ENCODE measurements around the gene HAS3.
"Not testable (repeated sequence)": the region's sequence is repeated elsewhere in the genome, so short reads cannot be mapped to it uniquely, and the experiment has no call there.

The HAS3 gene

GRCh38 chr16:69105501-69106361 lies at the start of gene HAS3:
Gene HAS3, plus strand, starts transcription at chr16:69105653. Its CDS starts 3,743 bp downstream, at chr16:69109396.
- peak; percentile 32 for DNase-seq

DNA sequence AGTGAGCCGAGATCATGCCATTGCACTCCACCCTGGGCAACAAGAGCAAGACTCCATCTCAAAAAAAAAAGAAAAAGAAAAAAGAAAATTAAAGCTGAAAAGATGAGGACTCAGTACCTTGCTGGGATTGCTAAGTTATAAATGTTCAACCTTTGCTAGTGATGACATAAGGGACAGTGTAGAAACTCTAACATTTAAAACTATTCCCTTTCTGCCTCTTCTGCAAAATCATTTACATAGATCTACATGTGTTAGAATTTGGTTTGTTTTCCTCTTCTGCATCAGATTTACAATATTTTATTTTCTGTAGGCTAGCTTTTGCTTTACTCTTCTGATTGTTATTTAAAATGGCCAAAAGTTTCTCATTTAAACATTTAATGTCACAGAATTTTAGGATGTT lies 49.5 kb upstream of the HAS3 start:
- DNase-seq = no peak

GRCh38 chr16:69056421-69056820 lies 49.0 kb upstream of the HAS3 start:
- no peak for DNase-seq

- no peak for DNase-seq
Observed at GRCh38 chr16:69057400-69058378, 47.8 kb upstream of the HAS3 start.

GRCh38 chr16:69063491-69063890 lies 42.0 kb upstream of the HAS3 start:
- DNase-seq = not testable (repeated sequence)

DNA sequence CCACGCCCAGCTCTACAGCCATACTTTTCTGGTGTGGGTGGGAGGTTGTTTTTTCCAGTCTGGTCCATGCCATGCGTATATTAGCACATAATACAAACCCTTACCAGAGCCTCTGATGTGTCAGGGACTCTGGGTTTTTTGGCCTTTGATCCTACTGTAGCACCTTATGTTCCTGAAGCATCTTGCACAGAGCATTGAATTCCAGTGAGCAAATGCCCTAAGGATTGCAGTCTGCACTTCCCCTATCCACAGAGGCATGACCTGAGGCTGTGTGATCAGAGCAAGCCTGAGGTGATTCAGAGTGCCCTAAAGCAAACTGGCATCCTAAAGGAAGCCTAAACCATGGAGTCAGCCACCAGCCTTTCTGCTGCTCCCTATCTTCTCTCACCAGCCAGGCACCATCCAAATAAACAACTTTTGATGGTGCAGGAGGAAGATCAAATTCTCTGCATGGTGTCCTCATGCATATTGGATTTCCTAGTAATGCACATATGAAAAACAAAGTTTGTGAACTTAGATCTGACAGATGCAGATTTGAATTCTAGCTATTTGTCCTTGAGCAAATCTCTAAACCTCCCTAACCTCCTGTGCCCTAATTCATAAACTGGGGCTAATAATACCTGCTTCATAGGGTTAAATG lies 41.2 kb upstream of the HAS3 start:
- no peak for DNase-seq

DNA sequence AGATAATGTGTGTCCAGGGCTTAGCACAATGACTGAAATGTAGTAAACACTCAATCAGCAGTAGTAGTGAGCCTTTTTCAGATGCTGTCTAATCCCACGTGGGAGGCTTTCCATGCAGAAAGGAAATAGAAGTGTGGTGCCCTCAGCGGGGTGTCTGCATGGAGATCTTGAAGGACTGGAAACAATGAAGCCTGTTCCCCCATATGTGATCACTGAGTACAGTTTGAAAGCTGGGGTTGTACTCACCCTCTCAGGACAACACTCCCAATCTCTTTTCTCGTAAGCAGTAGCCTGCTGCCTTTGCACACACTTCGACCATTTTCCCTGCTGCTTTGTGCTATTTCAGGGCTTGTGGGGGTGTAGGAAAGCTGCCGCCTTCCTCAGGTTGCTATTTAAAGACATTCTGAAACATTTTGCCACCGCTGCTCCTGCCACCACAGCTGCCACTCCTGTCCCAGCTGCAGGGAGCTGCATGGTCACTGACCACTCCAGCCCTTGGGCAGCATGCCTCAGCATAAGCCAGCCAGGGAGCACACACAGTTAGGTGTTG lies 40.6 kb upstream of the HAS3 start:
- DNase-seq = no peak

GRCh38 chr16:69069504-69069903 lies 35.9 kb upstream of the HAS3 start:
- no peak for DNase-seq

DNA sequence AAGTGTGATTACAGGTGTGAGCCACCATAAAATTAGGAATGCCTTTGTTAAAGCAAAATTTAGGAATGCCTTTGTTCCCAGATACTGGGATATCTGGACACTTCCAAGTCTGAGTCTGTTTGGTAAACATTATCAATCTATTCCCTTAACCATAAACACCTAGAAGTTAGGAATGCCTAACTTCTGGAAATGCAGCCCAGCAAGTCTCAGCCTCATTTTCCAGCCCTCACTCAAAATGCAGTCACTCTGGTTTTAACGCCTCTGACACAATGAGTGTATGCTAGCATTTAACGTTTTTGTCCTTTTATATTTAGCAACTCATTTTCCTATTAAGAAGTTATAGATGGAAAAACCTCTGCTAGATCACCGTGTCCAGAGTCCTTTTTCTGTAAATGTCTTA lies 34.4 kb upstream of the HAS3 start:
- DNase-seq = no peak

DNA sequence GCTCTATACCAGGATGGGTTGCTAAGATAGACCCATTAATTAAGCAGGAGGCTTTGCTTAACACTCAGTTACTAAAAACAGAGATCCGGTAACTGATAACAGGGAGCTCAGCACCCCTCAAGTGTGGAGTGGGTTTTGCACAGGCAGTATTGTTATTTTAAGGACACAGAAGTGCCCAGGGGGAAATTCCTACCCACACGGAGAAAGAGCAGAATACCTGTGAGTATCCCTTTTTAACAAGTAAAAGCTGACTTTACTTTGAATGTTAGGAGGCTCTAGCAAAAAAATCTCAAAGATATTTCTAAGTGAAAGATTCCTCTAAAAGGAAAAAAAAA lies 32.8 kb upstream of the HAS3 start:
- DNase-seq = no peak

- DNase-seq = no peak
Observed at GRCh38 chr16:69073181-69073702, 32.2 kb upstream of the HAS3 start.

- no peak for DNase-seq
Observed at GRCh38 chr16:69077251-69077650, 28.2 kb upstream of the HAS3 start.

DNA sequence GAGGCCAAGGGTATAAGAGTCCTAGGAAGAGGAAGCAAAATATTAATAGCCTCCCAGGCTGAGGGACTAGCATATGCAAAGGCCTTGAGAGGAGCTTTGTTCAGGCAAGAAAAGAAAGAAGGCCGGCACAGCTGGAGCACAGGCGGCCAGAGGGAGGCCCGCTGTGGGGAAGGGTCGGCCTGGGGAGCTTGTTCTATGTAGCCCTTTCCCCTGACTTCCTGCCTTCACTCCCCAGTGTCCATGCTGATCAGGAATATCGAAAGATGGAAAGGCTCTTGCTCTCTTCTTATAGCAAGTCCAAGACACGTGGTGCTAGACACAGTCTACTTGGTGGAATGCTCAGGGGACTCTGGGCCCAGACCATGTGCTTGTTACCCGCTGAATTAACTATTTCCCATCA lies 27.4 kb upstream of the HAS3 start:
- DNase-seq = no peak

GRCh38 chr16:69079697-69080096 lies 25.8 kb upstream of the HAS3 start:
- DNase-seq = no peak

GRCh38 chr16:69083306-69083941 lies 22.0 kb upstream of the HAS3 start:
- no peak for DNase-seq

GRCh38 chr16:69084289-69084688 lies 21.2 kb upstream of the HAS3 start:
- no peak for DNase-seq

DNA sequence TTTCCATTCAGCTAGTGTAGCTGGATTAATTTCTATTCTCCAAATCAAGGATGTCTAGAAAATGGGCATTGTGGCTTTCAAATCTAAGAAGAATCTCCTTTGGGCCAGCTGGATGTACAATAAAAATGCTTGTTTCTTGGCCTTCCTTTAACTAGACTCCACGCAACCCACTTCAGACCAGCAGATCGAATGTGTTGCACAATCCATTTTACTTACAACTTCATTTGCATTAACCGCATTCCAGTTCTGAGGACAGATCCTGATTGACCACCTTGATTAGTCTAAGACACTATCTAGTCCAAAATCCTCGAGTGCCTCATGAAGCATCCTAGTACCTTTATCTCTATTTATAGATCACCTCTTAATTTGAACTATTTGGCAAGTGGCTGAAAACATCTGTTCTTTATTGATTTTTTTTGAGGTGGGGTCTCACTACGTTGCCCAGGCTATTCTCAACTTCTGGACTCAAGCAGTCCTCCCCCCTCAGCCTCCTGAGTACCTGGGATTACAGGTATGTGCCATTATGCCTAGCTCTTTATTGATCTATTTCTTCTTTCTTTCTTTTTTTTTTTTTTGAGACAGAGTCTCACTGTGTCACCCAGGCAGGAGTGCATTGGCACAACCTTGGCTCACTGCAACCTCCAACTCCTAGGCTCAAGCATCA lies 20.3 kb upstream of the HAS3 start:
- no peak for DNase-seq

- DNase-seq = no peak
Observed at GRCh38 chr16:69087161-69087581, 18.3 kb upstream of the HAS3 start.

- DNase-seq = no peak
Observed at GRCh38 chr16:69088684-69089083, 16.8 kb upstream of the HAS3 start.

- no peak for DNase-seq
Observed at GRCh38 chr16:69089091-69089910, 16.2 kb upstream of the HAS3 start.

DNA sequence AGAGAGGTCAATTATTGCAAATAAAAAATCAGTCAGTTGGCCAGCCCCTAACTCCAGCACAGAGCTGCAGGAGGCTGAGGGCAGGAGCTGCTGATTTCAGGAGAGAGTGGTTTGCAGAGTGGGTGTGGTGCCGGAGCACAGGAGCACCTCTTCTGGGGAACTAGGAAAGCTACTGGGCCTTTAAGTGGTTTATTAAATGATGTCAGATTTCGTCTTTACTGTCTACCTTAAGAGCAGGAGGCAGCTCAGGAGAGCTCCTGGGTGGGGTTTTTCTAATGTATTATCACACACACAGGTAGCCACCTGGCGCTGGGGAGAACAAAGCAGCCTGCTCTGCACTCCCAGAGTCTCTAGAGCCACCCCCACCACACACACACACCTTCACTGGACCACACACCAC lies 11.5 kb upstream of the HAS3 start:
- DNase-seq = no peak

Measured in stimulated activated CD4-positive, alpha-beta T cell treated with anti-CD3 and anti-CD28 coated beads, Interleukin-4, amount 100 ng/mL, for 1 hour (primary cell).